HCT116 (cell line): ENCODE measurements around the gene BABAM2.

Experiments
- EGR1 ChIP-seq: IDR thresholded peaks from 2 replicates; pipeline ENCODE4 v1.6.1; 2012; ENCODE audit warnings: low read depth
- EZH2 ChIP-seq: fragments of 200-600 bp; sonication (generic); IDR thresholded peaks from 2 replicates; pipeline ENCODE4 v1.6.1; 2017; ENCODE audit warnings: antibody characterized with exemption, mixed run types
- POLR2A ChIP-seq: IDR thresholded peaks from 2 replicates; pipeline ENCODE4 v1.7.0; 2011; ENCODE audit warnings: borderline replicate concordance; ENCODE audit not compliant: insufficient read depth, insufficient read length; ENCODE audit errors: extremely low read depth
- POLR2AphosphoS5 ChIP-seq: IDR thresholded peaks from 2 replicates; pipeline ENCODE4 v1.6.1; 2011; ENCODE audit warnings: mild to moderate bottlenecking, low read depth, low read length, moderate library complexity
- SP1 ChIP-seq: IDR thresholded peaks from 2 replicates; pipeline ENCODE4 v1.6.1; 2012; ENCODE audit warnings: low read depth
- YY1 ChIP-seq: IDR thresholded peaks from 2 replicates; pipeline ENCODE4 v1.6.1; 2011; ENCODE audit warnings: low read length, low read depth, moderate library complexity, mild to moderate bottlenecking; ENCODE audit not compliant: insufficient replicate concordance; ENCODE audit errors: extremely low read depth
- ZFX ChIP-seq: fragments of 450-650 bp; IDR thresholded peaks from 2 replicates; pipeline ENCODE4 v1.6.1; 2017
- TF ChIP-seq, protein P1 (sequence below), 3 experiments: fragments of 200-600 bp in 1 of 3; sonication (generic) in 1 of 3; IDR thresholded peaks in 2 of 3; conservative IDR thresholded peaks in 1 of 3; 2 replicates each; pipeline ENCODE4 v1.5.1; 2012 to 2017; ENCODE audit warnings: low read depth in 2 of 3, low read length in 2 of 3, antibody characterized with exemption in 1 of 3, borderline replicate concordance in 1 of 3, control low read depth in 1 of 3, mild to moderate bottlenecking in 1 of 3, mixed read lengths in 1 of 3, mixed run types in 1 of 3, moderate library complexity in 1 of 3; ENCODE audit not compliant: insufficient read depth in 1 of 3
- TF ChIP-seq, protein P2 (sequence below): IDR thresholded peaks from 2 replicates; pipeline ENCODE4 v1.6.1; 2012
- TF ChIP-seq, protein P3 (sequence below): IDR thresholded peaks from 2 replicates; pipeline ENCODE4 v1.6.1; 2012

DNA sequence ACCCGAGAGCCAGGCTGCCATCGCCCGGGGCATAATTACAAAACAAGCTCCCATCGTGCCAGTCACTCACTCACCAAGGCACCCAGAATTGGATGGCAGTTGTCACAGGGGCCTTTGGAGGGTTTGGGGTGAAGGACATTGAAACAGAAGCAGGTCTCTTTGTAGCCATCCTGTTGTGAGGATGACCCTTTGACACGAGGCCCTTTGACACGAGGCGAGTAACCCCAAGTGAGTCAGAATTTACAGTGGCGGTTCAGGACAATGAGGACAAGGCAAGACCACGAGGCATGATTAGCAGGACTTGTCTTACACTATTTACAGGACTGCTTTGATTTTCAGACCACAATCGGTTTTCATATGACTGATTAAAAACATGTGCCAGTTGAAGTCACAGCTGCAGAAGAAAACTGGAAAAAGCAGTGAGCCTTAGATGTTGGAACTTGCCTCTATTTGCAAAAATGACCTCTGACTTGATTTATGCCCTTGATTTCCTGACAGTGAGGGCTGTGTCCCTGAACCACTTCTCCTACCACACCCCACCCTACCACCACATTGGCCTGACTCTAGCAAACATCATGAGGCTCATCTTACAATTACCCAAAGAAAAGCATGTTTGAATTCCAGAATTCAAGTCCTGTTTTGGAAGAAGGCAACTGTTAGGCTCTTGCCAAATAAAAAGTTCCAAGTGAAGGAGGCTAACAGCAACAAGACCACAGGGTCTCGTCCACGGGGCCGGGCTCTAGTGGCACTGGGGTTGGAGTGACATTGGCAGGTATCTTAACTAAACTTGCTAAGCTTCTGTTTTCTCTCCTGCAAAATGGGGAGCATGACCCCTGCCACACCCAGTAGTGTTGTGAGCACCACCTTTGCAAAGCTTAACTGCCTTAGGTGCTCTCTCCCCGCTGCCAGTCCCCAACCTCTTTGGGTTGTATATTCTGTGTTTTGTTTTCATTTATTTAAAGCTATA, 437.7 kb downstream of the BABAM2 start:
- TF ChIP-seq YY1 (no peak), EZH2 (no peak), EGR1 (no peak), POLR2AphosphoS5 (no peak), ZFX (no peak), POLR2A (no peak), SP1 (no peak)
- TF ChIP-seq, protein P1, sequence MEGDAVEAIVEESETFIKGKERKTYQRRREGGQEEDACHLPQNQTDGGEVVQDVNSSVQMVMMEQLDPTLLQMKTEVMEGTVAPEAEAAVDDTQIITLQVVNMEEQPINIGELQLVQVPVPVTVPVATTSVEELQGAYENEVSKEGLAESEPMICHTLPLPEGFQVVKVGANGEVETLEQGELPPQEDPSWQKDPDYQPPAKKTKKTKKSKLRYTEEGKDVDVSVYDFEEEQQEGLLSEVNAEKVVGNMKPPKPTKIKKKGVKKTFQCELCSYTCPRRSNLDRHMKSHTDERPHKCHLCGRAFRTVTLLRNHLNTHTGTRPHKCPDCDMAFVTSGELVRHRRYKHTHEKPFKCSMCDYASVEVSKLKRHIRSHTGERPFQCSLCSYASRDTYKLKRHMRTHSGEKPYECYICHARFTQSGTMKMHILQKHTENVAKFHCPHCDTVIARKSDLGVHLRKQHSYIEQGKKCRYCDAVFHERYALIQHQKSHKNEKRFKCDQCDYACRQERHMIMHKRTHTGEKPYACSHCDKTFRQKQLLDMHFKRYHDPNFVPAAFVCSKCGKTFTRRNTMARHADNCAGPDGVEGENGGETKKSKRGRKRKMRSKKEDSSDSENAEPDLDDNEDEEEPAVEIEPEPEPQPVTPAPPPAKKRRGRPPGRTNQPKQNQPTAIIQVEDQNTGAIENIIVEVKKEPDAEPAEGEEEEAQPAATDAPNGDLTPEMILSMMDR (IDR thresholded peaks at IDR 0.05 in 2 of 3, conservative IDR thresholded peaks at IDR 0.05 in 1 of 3; ENCODE audit: borderline replicate concordance in 1 of 3, insufficient read depth in 1 of 3, low read depth in 2 of 3, low read length in 2 of 3) = no peak
- TF ChIP-seq, protein P2, sequence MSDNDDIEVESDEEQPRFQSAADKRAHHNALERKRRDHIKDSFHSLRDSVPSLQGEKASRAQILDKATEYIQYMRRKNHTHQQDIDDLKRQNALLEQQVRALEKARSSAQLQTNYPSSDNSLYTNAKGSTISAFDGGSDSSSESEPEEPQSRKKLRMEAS = no peak
- TF ChIP-seq, protein P3, sequence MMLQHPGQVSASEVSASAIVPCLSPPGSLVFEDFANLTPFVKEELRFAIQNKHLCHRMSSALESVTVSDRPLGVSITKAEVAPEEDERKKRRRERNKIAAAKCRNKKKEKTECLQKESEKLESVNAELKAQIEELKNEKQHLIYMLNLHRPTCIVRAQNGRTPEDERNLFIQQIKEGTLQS = no peak
